OCI-LY7 (cell line): ENCODE results near the gene FNIP1. TPM values are rescaled to one million over a fixed set of nuclear protein-coding genes. Genes with fewer than 3 reads are reported as not detected.

ENCODE experiments used
- BruUV-seq: library from RNA; stranded (reverse); fragments of 400-500 nt; replicated peaks from 2 replicates; lab custom pipeline; 2021; lab: Mats Ljungman, UMichigan
- CTCF ChIA-PET: fragments of 300-600 bp; sonication (Branson Sonifier 250); formaldehyde crosslinking; loops from one replicate; lab custom pipeline; 2022; ENCODE audit warnings: antibody characterized with exemption; ENCODE audit not compliant: unreplicated experiment; lab: Charles Lee
- POLR2A ChIA-PET: fragments of 300-600 bp; sonication (Branson Sonifier 250); formaldehyde crosslinking; loops from one replicate; lab custom pipeline; 2022; ENCODE audit warnings: antibody characterized with exemption; lab: Charles Lee
- DNase-seq: peaks from one replicate; pipeline ENCODE4 v3.0.0-alpha.2; 2015; ENCODE audit warnings: low spot score
- H2AFZ ChIP-seq: fragments of 200-600 bp; sonication (generic), shearing (Covaris generic); 2 replicates; pipeline ENCODE4 v1.6.1; 2014; ENCODE audit warnings: mild to moderate bottlenecking, antibody characterized with exemption, low read length, moderate library complexity
- H3K27ac ChIP-seq: fragments of 200-600 bp; sonication (generic); 2 replicates; pipeline ENCODE4 v1.5.1; 2014; ENCODE audit warnings: mixed run types, low read depth, mild to moderate bottlenecking, moderate library complexity, low read length, inconsistent platforms; ENCODE audit not compliant: poor library complexity, severe bottlenecking
- H3K36me3 ChIP-seq: fragments of 200-600 bp; sonication (generic); 2 replicates; pipeline ENCODE4 v1.6.1; 2014; ENCODE audit warnings: mild to moderate bottlenecking, antibody characterized with exemption, low read length, moderate library complexity, mixed read lengths; ENCODE audit not compliant: insufficient read depth
- H3K4me1 ChIP-seq: fragments of 200-600 bp; sonication (generic); 2 replicates; pipeline ENCODE4 v1.5.1; 2014; ENCODE audit warnings: mild to moderate bottlenecking, low read length; ENCODE audit not compliant: insufficient read depth, poor library complexity, severe bottlenecking
- H3K4me2 ChIP-seq: fragments of 200-600 bp; sonication (generic); 2 replicates; pipeline ENCODE4 v1.6.1; 2014; ENCODE audit warnings: mild to moderate bottlenecking, low read length
- H3K4me3 ChIP-seq: fragments of 200-600 bp; sonication (generic); 2 replicates; pipeline ENCODE4 v1.5.1; 2014; ENCODE audit warnings: mild to moderate bottlenecking, low read depth, low read length; ENCODE audit not compliant: poor library complexity, severe bottlenecking
- H3K79me2 ChIP-seq: fragments of 200-600 bp; sonication (generic); 2 replicates; pipeline ENCODE4 v1.6.1; 2016; ENCODE audit warnings: low read depth, mild to moderate bottlenecking, low read length, moderate library complexity, mixed read lengths; ENCODE audit not compliant: insufficient read depth
- H3K9me2 ChIP-seq: fragments of 200-600 bp; sonication (generic); 2 replicates; pipeline ENCODE4 v1.6.1; 2016; ENCODE audit warnings: mild to moderate bottlenecking, low read length, mixed read lengths; ENCODE audit not compliant: insufficient read depth
- H3K9me3 ChIP-seq: fragments of 200-600 bp; sonication (generic); 2 replicates; pipeline ENCODE4 v1.6.1; 2014; ENCODE audit warnings: mild to moderate bottlenecking, mixed run types, low read length, mixed read lengths
- H4K20me1 ChIP-seq: fragments of 200-600 bp; sonication (generic); 2 replicates; pipeline ENCODE4 v1.6.1; 2014; ENCODE audit warnings: mild to moderate bottlenecking, antibody characterized with exemption, low read length, moderate library complexity, mixed read lengths; ENCODE audit not compliant: insufficient read depth
- EZH2phosphoT487 ChIP-seq: fragments of 200-600 bp; sonication (generic); IDR thresholded peaks from 2 replicates; pipeline ENCODE4 v1.6.1; 2018; ENCODE audit warnings: low read depth, borderline replicate concordance, mild to moderate bottlenecking, mixed run types, antibody characterized with exemption, low read length, moderate library complexity, mixed read lengths
- intact Hi-C: fragments of 100-400 bp; cut with micrococcal nuclease; formaldehyde crosslinking; loops from one replicate; pipeline ENCODE4 v1.10.0; 2022; ENCODE audit not compliant: unreplicated experiment
- total RNA-seq, 2 experiments: library from RNA; depleted of rRNA in 1 of 2; stranded (reverse); fragments of >200 nt in 1 of 2; shearing (Covaris generic) in 1 of 2; gene quantifications; 2 replicates each; pipeline ENCODE4 v1.2.3, GENCODE V29; 2014 to 2022
- TF ChIP-seq, protein P1 (sequence below): fragments of 200-600 bp; sonication (generic); conservative IDR thresholded peaks from 2 replicates; pipeline ENCODE4 v1.5.1; 2014; ENCODE audit warnings: mild to moderate bottlenecking, antibody characterized with exemption, low read length, moderate library complexity, mixed read lengths

Gene FNIP1
- total RNA-seq, 2 experiments from 2014 or later, result 19.4 to 20.6 TPM

DNA sequence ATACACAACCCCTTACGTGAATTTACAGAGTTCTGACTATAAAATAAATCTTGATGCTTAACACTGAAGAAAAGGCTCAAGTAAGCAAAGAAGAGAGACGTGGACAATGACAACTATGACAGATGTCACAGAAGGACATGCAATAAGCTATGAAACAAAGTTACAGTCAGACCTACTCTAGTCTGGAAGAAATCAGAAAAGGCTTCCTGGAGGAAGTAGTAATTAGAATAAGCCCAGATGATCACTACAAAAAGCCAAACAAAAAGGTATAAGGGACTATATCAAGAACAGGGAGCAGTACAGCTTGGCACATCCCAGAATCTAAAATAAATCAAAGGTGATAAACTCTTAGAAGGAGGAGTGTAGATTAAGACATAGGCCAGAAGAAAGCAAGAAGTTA is 6.3 kb downstream of the FNIP1 start:
- no peak for TF ChIP-seq EZH2phosphoT487
- TF ChIP-seq, protein P1, sequence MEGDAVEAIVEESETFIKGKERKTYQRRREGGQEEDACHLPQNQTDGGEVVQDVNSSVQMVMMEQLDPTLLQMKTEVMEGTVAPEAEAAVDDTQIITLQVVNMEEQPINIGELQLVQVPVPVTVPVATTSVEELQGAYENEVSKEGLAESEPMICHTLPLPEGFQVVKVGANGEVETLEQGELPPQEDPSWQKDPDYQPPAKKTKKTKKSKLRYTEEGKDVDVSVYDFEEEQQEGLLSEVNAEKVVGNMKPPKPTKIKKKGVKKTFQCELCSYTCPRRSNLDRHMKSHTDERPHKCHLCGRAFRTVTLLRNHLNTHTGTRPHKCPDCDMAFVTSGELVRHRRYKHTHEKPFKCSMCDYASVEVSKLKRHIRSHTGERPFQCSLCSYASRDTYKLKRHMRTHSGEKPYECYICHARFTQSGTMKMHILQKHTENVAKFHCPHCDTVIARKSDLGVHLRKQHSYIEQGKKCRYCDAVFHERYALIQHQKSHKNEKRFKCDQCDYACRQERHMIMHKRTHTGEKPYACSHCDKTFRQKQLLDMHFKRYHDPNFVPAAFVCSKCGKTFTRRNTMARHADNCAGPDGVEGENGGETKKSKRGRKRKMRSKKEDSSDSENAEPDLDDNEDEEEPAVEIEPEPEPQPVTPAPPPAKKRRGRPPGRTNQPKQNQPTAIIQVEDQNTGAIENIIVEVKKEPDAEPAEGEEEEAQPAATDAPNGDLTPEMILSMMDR, result no peak
- Histone ChIP-seq H3K79me2 (peaks cover 93% of the 10 kb centered on the region), H3K27ac (no peak overlapping the region), H2AFZ (no peak overlapping the region), H3K36me3 (no peaks in the 10 kb centered on the region), H3K9me3 (no peaks in the 10 kb centered on the region), H3K9me2 (no peaks in the 10 kb centered on the region), H3K4me3 (no peak overlapping the region), H3K4me1 (peaks cover 29% of the 10 kb centered on the region), H4K20me1 (peaks cover 18% of the 10 kb centered on the region), H3K4me2 (no peak overlapping the region)
- no peak for DNase-seq
- ChIA-PET POLR2A (interaction anchor here (0.6 to 1.3 kb wide), 2 partner anchors 32 to 190 kb away, joined by 3 read pairs; no protein-coding TSS in a partner anchor), CTCF (no interaction called here)
- no TSS peak for BruUV-seq
- intact Hi-C loops, result loop anchor here (10.0 kb wide), 2 partner anchors 526 to 626 kb away; partner anchors contain the start of genes CDC42SE2 and HINT1

GRCh38 chr5:131789765-131790164 is 7.1 kb downstream of the FNIP1 start:
- TF ChIP-seq, protein P1, result no peak
- TF ChIP-seq EZH2phosphoT487, result no peak
- Histone ChIP-seq H3K4me3 (no peak overlapping the region), H3K27ac (no peak overlapping the region), H3K36me3 (no peaks in the 10 kb centered on the region), H2AFZ (no peak overlapping the region), H3K79me2 (peaks cover 87% of the 10 kb centered on the region), H4K20me1 (peaks cover 10% of the 10 kb centered on the region), H3K4me2 (no peak overlapping the region), H3K9me3 (no peaks in the 10 kb centered on the region), H3K9me2 (no peaks in the 10 kb centered on the region), H3K4me1 (peaks cover 21% of the 10 kb centered on the region)
- ChIA-PET CTCF (no interaction called here), POLR2A (interaction anchor here (0.8 kb wide), 1 partner anchor 74 kb away, joined by 3 read pairs; no protein-coding TSS in a partner anchor)
- no TSS peak for BruUV-seq
- intact Hi-C loops, result loop anchor here (10.0 kb wide), 2 partner anchors 525 to 625 kb away; partner anchors contain the start of genes CDC42SE2 and HINT1
- no peak for DNase-seq

DNA sequence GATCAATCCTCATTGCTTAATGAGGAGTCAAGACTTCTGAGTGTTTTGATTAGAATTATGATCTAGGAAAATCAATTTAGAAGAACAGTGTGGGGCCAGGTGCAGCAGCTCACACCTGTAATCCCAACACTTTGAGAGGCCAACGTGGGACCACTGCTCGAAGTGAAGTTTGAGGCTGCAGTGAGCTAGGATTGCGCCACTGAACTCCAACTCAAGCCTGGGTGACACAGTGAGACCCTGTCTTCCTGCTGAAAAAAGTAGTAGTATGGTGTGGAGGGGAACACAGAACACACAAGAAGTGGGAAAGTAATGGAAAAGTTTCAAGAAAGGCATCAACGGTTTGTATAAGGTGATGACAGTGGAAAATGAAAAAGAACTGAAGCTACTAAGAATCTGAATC is 9.1 kb downstream of the FNIP1 start:
- Histone ChIP-seq H3K27ac (no peak overlapping the region), H3K79me2 (peaks cover 87% of the 10 kb centered on the region), H3K9me2 (no peaks in the 10 kb centered on the region), H3K4me1 (peaks cover 2% of the 10 kb centered on the region), H3K4me2 (no peak overlapping the region), H3K4me3 (no peak overlapping the region), H4K20me1 (no peaks in the 10 kb centered on the region; the same call in 1 of the 2 replicates), H2AFZ (no peak overlapping the region), H3K36me3 (no peaks in the 10 kb centered on the region), H3K9me3 (no peaks in the 10 kb centered on the region)
- TF ChIP-seq, protein P1, result no peak
- no peak for TF ChIP-seq EZH2phosphoT487
- no peak for DNase-seq
- intact Hi-C loops, result no loop called here
- BruUV-seq, result no TSS peak
- POLR2A ChIA-PET, result interaction anchor here (0.7 kb wide), 2 partner anchors 39 to 155 kb away, joined by 3 read pairs; no protein-coding TSS in a partner anchor
- CTCF ChIA-PET, result no interaction called here
